ENCODE measurements around the gene FST. TPM values are rescaled to one million over a fixed set of nuclear protein-coding genes. Genes with fewer than 3 reads are reported as not detected.

FST gene
- total and polyA plus RNA-seq, 2 of the 13 experiments (the other 11 are each of a cell fraction or from before 2014, with no cell fraction given): 38.6 to 136 TPM

DNA sequence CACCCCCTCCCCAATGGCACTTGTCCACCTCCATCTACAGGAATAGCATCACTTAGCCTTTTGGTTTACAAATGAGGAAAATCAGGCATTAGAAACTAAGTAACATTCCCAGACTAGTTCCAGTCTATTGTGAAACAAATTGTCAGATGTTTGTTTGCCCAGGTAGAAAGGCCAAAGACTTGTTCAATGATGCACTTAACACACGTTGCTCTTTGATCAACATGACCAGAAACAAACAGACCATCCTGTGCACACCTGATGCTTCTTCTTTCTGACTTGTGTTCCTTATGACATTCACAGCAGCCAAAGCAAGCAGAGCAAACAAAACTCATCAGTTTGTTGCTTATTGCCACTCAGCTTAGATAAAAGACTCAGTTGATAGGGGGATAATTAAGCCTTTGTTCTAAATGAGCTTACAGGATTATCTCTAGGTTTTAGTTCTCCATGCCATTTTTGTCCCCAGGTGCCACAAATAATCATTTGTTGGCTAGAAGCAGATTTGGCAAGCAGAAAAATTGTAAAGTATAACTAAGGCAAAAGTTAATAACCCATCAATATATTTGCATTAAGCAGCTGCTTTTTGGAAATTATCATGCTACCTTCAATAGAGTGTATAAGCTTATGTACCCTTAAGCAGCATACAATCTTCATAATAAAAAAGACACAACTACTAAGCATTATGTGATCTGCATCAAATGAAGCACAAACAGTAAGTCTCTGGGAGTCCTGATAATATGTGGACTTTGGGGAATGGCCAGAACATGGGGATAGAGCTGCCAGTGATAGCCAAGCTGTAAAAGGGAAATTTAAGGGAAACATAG, 26.3 kb upstream of the FST start:
- ATAC-seq (peak; percentile 86), DNase-seq (ENCODE audit: low spot score) (peak; percentile 55), FAIRE-seq (peak; percentile 18)
- in situ Hi-C loops (cut with HindIII; ENCODE audit: extremely low pct_ligation_motif_present, low pct_unique_long_range_greater_than_20kb): no loop called here
- H3K9ac ChIP-seq (ENCODE audit: insufficient read depth, low read depth, low read length): no peak overlapping the region
- intact Hi-C loops (cut with micrococcal nuclease; ENCODE audit: unreplicated experiment): no loop called here
- CTCF ChIA-PET (ENCODE audit: low intra/inter-chr PET ratio, low total read pairs): no interaction called here
- H4K20me1 ChIP-seq (ENCODE audit: insufficient read depth, low read length): no peaks in the 10 kb centered on the region
- H3K4me1 ChIP-seq (ENCODE audit: insufficient read depth, low read length): peaks cover 51% of the 10 kb centered on the region
- no peak overlapping the region for H3K4me2 ChIP-seq (ENCODE audit: low read depth, low read length)
- H3K36me3 ChIP-seq (replicated peaks in 1 of 2; ENCODE audit: control insufficient read depth in 1 of 2, insufficient read depth in 2 of 2, low read length in 2 of 2): no peaks in the 10 kb centered on the region
- no peaks in the 10 kb centered on the region for H3K79me2 ChIP-seq (ENCODE audit: insufficient read depth, low read length)
- no peak overlapping the region for H3K4me3 ChIP-seq (replicated peaks in 1 of 3; ENCODE audit: insufficient read depth in 1 of 3, low read depth in 2 of 3, low read length in 3 of 3)
- no peak overlapping the region for H3K27ac ChIP-seq (ENCODE audit: extremely low read length, insufficient read depth, low read length)
- H3K27me3 ChIP-seq (ENCODE audit: control insufficient read depth in 1 of 2, insufficient read depth in 2 of 2, low read length in 2 of 2): peaks cover 0 to 1% of the 10 kb centered on the region in 2 experiments; a peak in 1 of 5 replicates
- POLR2A ChIA-PET: no interaction called here
- H2AFZ ChIP-seq (ENCODE audit: low read length): no peak overlapping the region
- BruUV-seq (replicated peaks): no TSS peak
- WGBS (ENCODE audit: low lambda C conversion rate): 0% methylated on average over 1 of the region's 1 CpG
- no peaks in the 10 kb centered on the region for H3K9me3 ChIP-seq (ENCODE audit: low read length)
- peak; percentile 86; the same call in 1 of the 2 replicates for TF ChIP-seq FOXO1 (CRISPR knock-in tag; IDR thresholded peaks at IDR 0.05)
- 0 out of 2 replicates have a peak, but pooled peaks have one; percentile 44 for TF ChIP-seq HOXD1 (CRISPR knock-in tag; IDR thresholded peaks at IDR 0.05)
- TF ChIP-seq GABPB1 (CRISPR knock-in tag; IDR thresholded peaks at IDR 0.05): peak; percentile 19; the same call in 1 of the 2 replicates
- TF ChIP-seq POGZ (CRISPR knock-in tag; IDR thresholded peaks at IDR 0.05): peak; percentile 54; the same call in 1 of the 2 replicates
- no peak for TF ChIP-seq PRPF4 (IDR thresholded peaks at IDR 0.05; ENCODE audit: low read depth, low read length, poor library complexity, severe bottlenecking)
- TF ChIP-seq SAP130 (CRISPR knock-in tag; IDR thresholded peaks at IDR 0.05; ENCODE audit: low read depth): peak; percentile 73
- no peak for TF ChIP-seq TBL1XR1 (IDR thresholded peaks at IDR 0.05; ENCODE audit: borderline replicate concordance, low read length, partially characterized antibody)
- peak in 1 of 2 experiments; percentile 81; a peak in 2 of 4 replicates for TF ChIP-seq EP300 (IDR thresholded peaks at IDR 0.05; ENCODE audit: low read depth in 2 of 2, low read length in 2 of 2)
- no peak for TF ChIP-seq EP300 (CRISPR knock-in tag; IDR thresholded peaks at IDR 0.05; ENCODE audit: borderline replicate concordance)
- 0 out of 2 replicates have a peak, but pooled peaks have one; percentile 26 for TF ChIP-seq SMAD3 (CRISPR knock-in tag; IDR thresholded peaks at IDR 0.05)
- TF ChIP-seq, protein P1, sequence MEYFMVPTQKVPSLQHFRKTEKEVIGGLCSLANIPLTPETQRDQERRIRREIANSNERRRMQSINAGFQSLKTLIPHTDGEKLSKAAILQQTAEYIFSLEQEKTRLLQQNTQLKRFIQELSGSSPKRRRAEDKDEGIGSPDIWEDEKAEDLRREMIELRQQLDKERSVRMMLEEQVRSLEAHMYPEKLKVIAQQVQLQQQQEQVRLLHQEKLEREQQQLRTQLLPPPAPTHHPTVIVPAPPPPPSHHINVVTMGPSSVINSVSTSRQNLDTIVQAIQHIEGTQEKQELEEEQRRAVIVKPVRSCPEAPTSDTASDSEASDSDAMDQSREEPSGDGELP (IDR thresholded peaks at IDR 0.05; ENCODE audit: borderline replicate concordance, low read depth): peak; percentile 56; the same call in 1 of the 2 replicates
- TF ChIP-seq, protein P2, sequence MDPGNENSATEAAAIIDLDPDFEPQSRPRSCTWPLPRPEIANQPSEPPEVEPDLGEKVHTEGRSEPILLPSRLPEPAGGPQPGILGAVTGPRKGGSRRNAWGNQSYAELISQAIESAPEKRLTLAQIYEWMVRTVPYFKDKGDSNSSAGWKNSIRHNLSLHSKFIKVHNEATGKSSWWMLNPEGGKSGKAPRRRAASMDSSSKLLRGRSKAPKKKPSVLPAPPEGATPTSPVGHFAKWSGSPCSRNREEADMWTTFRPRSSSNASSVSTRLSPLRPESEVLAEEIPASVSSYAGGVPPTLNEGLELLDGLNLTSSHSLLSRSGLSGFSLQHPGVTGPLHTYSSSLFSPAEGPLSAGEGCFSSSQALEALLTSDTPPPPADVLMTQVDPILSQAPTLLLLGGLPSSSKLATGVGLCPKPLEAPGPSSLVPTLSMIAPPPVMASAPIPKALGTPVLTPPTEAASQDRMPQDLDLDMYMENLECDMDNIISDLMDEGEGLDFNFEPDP (CRISPR knock-in tag; conservative IDR thresholded peaks at IDR 0.05): no peak
- TF ChIP-seq MEF2D (CRISPR knock-in tag; IDR thresholded peaks at IDR 0.05): 0 out of 2 replicates have a peak, but pooled peaks have one; percentile 39
- no peak for TF ChIP-seq ZNF30 (CRISPR knock-in tag; IDR thresholded peaks at IDR 0.05)
- TF ChIP-seq ZNF841 (CRISPR knock-in tag; IDR thresholded peaks at IDR 0.05; ENCODE audit: borderline replicate concordance): no peak
- no peak for TF ChIP-seq TGIF2 (CRISPR knock-in tag; IDR thresholded peaks at IDR 0.05)
- no peak for TF ChIP-seq XBP1 (CRISPR knock-in tag; IDR thresholded peaks at IDR 0.05)
- TF ChIP-seq ZNF264 (CRISPR knock-in tag; IDR thresholded peaks at IDR 0.05): no peak
- no peak for TF ChIP-seq MAFF (IDR thresholded peaks at IDR 0.05; ENCODE audit: low read depth, low read length)
- no peak for TF ChIP-seq FOXC1 (CRISPR knock-in tag; IDR thresholded peaks at IDR 0.05; ENCODE audit: borderline replicate concordance)
- TF ChIP-seq ATF7-NPFF (CRISPR knock-in tag; IDR thresholded peaks at IDR 0.05; ENCODE audit: low read depth): no peak
- TF ChIP-seq ZMYM4 (CRISPR knock-in tag; IDR thresholded peaks at IDR 0.05): 0 out of 2 replicates have a peak, but pooled peaks have one; percentile 30
- TF ChIP-seq NKX3-1 (CRISPR knock-in tag; IDR thresholded peaks at IDR 0.05): no peak

Measured in HepG2 (cell line).